Activated CD4-positive, alpha-beta T cell treated with anti-CD3 and anti-CD28 coated beads for 36 hours (primary cell): ENCODE measurements around the gene SV2C. TPM values are rescaled to one million over a fixed set of nuclear protein-coding genes. Genes with fewer than 3 reads are reported as not detected.

Experiments used
- ATAC-seq: fragments of 200-7000 bp; cut with Tn5 transposase; one replicate; pipeline ENCODE4 v1.10.0; 2021; ENCODE audit warnings: mild to moderate bottlenecking, moderate library complexity
- CTCF ChIA-PET: fragments of 350-600 bp; sonication (Branson Sonifier 250); formaldehyde crosslinking; loops from one replicate; lab custom pipeline; 2021; ENCODE audit warnings: antibody characterized with exemption; lab: Charles Lee
- POLR2A ChIA-PET: fragments of 350-600 bp; sonication (Branson Sonifier 250); formaldehyde crosslinking; loops from one replicate; lab custom pipeline; 2021; ENCODE audit warnings: antibody characterized with exemption, inconsistent platforms; lab: Charles Lee
- DNase-seq: peaks from one replicate; pipeline ENCODE4 v3.0.0-alpha.2; 2020
- H3K27ac Mint-ChIP-seq: one replicate; pipeline ENCODE4 v1.8.0; 2021; ENCODE audit warnings: mixed read lengths
- H3K27me3 Mint-ChIP-seq: one replicate; pipeline ENCODE4 v1.8.0; 2021; ENCODE audit warnings: mixed read lengths
- H3K36me3 Mint-ChIP-seq: one replicate; pipeline ENCODE4 v1.8.0; 2021; ENCODE audit warnings: low read depth, mixed read lengths
- H3K4me1 Mint-ChIP-seq: one replicate; pipeline ENCODE4 v1.8.0; 2021; ENCODE audit warnings: mixed read lengths
- H3K4me3 Mint-ChIP-seq: one replicate; pipeline ENCODE4 v1.8.0; 2021; ENCODE audit warnings: mild to moderate bottlenecking, moderate library complexity, mixed read lengths
- H3K9me3 Mint-ChIP-seq: one replicate; pipeline ENCODE4 v1.8.0; 2021; ENCODE audit warnings: low read depth, mixed read lengths
- intact Hi-C, 2 experiments: fragments of 100-400 bp; cut with DNase I in 1 of 2; cut with micrococcal nuclease in 1 of 2; formaldehyde crosslinking; loops; one replicate each; pipeline versions ENCODE4 v1.14.2 to v1.15.1; 2022 to 2024; cut with DNase I, micrococcal nuclease
- total RNA-seq, 2 experiments: library from RNA; stranded (reverse); gene quantifications; one replicate each; pipeline ENCODE4 v1.2.3, GENCODE V29; 2021

The SV2C gene
- total RNA-seq, 2 experiments from 2014 or later, result 0.02 TPM; not detected in 1

- H3K36me3 Mint-ChIP-seq, result no peaks in the 10 kb centered on the region
- peak; percentile 28 for DNase-seq
- POLR2A ChIA-PET, result no interaction called here
Measured at GRCh38 chr5:76180814-76181805, 97.9 kb downstream of the SV2C start.

GRCh38 chr5:76187386-76187785, 104.2 kb downstream of the SV2C start:
- CTCF ChIA-PET, result interaction anchor here (1.2 kb wide), 1 partner anchor 22 kb away, joined by 3 read pairs; no protein-coding TSS in a partner anchor
- H3K36me3 Mint-ChIP-seq, result no peaks in the 10 kb centered on the region
- no peak for ATAC-seq
- H3K27me3 Mint-ChIP-seq, result no peaks in the 10 kb centered on the region
- peaks cover 5% of the 10 kb centered on the region for H3K9me3 Mint-ChIP-seq
- H3K4me3 Mint-ChIP-seq, result no peak overlapping the region
- DNase-seq, result no peak
- no peaks in the 10 kb centered on the region for H3K4me1 Mint-ChIP-seq
- POLR2A ChIA-PET, result no interaction called here
- intact Hi-C loops, result loop anchor here (10.0 kb wide), 2 partner anchors 357 to 387 kb away; no protein-coding TSS in a partner anchor
- H3K27ac Mint-ChIP-seq, result no peak overlapping the region

More at GRCh38 chr5:76180814-76181805, 97.9 kb downstream of the SV2C start:
- CTCF ChIA-PET, result interaction anchor here (0.7 kb wide), 1 partner anchor 191 kb away, joined by 3 read pairs; no protein-coding TSS in a partner anchor
- ATAC-seq, result peak; percentile 82
- H3K9me3 Mint-ChIP-seq, result no peaks in the 10 kb centered on the region
- H3K4me1 Mint-ChIP-seq, result peaks cover 21% of the 10 kb centered on the region
- no peak overlapping the region for H3K27ac Mint-ChIP-seq
- intact Hi-C loops, result loop anchor here (10.0 kb wide), 2 partner anchors 364 to 394 kb away; no protein-coding TSS in a partner anchor
- no peak overlapping the region for H3K4me3 Mint-ChIP-seq
- no peaks in the 10 kb centered on the region for H3K27me3 Mint-ChIP-seq

GRCh38 chr5:76190356-76190755, 107.2 kb downstream of the SV2C start:
- ChIA-PET CTCF (no interaction called here), POLR2A (no interaction called here)
- Mint-ChIP-seq H3K27me3 (peaks cover 3% of the 10 kb centered on the region), H3K4me3 (no peak overlapping the region), H3K4me1 (no peaks in the 10 kb centered on the region), H3K27ac (no peak overlapping the region), H3K36me3 (no peaks in the 10 kb centered on the region), H3K9me3 (peaks cover 5% of the 10 kb centered on the region)
- intact Hi-C loops, result no loop called here
- ATAC-seq (no peak), DNase-seq (no peak)

GRCh38 chr5:76192837-76193236, 109.7 kb downstream of the SV2C start:
- CTCF ChIA-PET, result interaction anchor here (1.2 kb wide), 1 partner anchor 17 kb away, joined by 4 read pairs; no protein-coding TSS in a partner anchor
- Mint-ChIP-seq H3K9me3 (no peaks in the 10 kb centered on the region), H3K27ac (no peak overlapping the region), H3K27me3 (peaks cover 8% of the 10 kb centered on the region), H3K36me3 (no peaks in the 10 kb centered on the region), H3K4me3 (no peak overlapping the region), H3K4me1 (no peaks in the 10 kb centered on the region)
- intact Hi-C loops, result no loop called here
- ATAC-seq (no peak), DNase-seq (no peak)
- POLR2A ChIA-PET, result no interaction called here

GRCh38 chr5:76193635-76194034, 110.5 kb downstream of the SV2C start:
- Mint-ChIP-seq H3K27ac (no peak overlapping the region), H3K9me3 (no peaks in the 10 kb centered on the region), H3K4me3 (no peak overlapping the region), H3K27me3 (peaks cover 8% of the 10 kb centered on the region), H3K36me3 (no peaks in the 10 kb centered on the region), H3K4me1 (no peaks in the 10 kb centered on the region)
- intact Hi-C loops, result no loop called here
- ATAC-seq (no peak), DNase-seq (no peak)
- CTCF ChIA-PET, result interaction anchor here (1.2 kb wide), 1 partner anchor 18 kb away, joined by 4 read pairs; no protein-coding TSS in a partner anchor
- POLR2A ChIA-PET, result no interaction called here

- H3K9me3 Mint-ChIP-seq, result no peaks in the 10 kb centered on the region
- H3K27me3 Mint-ChIP-seq, result peaks cover 8% of the 10 kb centered on the region
- intact Hi-C loops, result no loop called here
- no peak overlapping the region for H3K4me3 Mint-ChIP-seq
- DNase-seq (no peak), ATAC-seq (no peak)
- ChIA-PET CTCF (no interaction called here), POLR2A (no interaction called here)
- no peaks in the 10 kb centered on the region for H3K36me3 Mint-ChIP-seq
- peaks cover 3% of the 10 kb centered on the region for H3K4me1 Mint-ChIP-seq
- no peak overlapping the region for H3K27ac Mint-ChIP-seq
Measured at GRCh38 chr5:76194340-76194739, 111.2 kb downstream of the SV2C start.

GRCh38 chr5:76196457-76196856, 113.3 kb downstream of the SV2C start:
- CTCF ChIA-PET, result interaction anchor here (1.8 to 2.6 kb wide), 2 partner anchors 21 to 60 kb away, joined by 4 to 12 read pairs; no protein-coding TSS in a partner anchor
- POLR2A ChIA-PET, result no interaction called here
- DNase-seq, result no peak
- peaks cover 10% of the 10 kb centered on the region for H3K4me1 Mint-ChIP-seq
- H3K36me3 Mint-ChIP-seq, result no peaks in the 10 kb centered on the region
- intact Hi-C loops, result no loop called here
- no peaks in the 10 kb centered on the region for H3K9me3 Mint-ChIP-seq
- peaks cover 8% of the 10 kb centered on the region for H3K27me3 Mint-ChIP-seq
- H3K4me3 Mint-ChIP-seq, result no peak overlapping the region
- ATAC-seq, result no peak
- H3K27ac Mint-ChIP-seq, result no peak overlapping the region

GRCh38 chr5:76196886-76197489, 113.8 kb downstream of the SV2C start:
- CTCF ChIA-PET, result interaction anchor here (1.8 to 2.6 kb wide), 2 partner anchors 21 to 60 kb away, joined by 4 to 12 read pairs; no protein-coding TSS in a partner anchor
- H3K9me3 Mint-ChIP-seq, result no peaks in the 10 kb centered on the region
- no peak overlapping the region for H3K27ac Mint-ChIP-seq
- POLR2A ChIA-PET, result no interaction called here
- no peak overlapping the region for H3K4me3 Mint-ChIP-seq
- ATAC-seq (no peak), DNase-seq (no peak)
- peaks cover 8% of the 10 kb centered on the region for H3K27me3 Mint-ChIP-seq
- intact Hi-C loops, result no loop called here
- no peaks in the 10 kb centered on the region for H3K36me3 Mint-ChIP-seq
- peaks cover 10% of the 10 kb centered on the region for H3K4me1 Mint-ChIP-seq

GRCh38 chr5:76197726-76198125, 114.5 kb downstream of the SV2C start:
- H3K36me3 Mint-ChIP-seq, result no peaks in the 10 kb centered on the region
- ATAC-seq (no peak), DNase-seq (no peak)
- POLR2A ChIA-PET, result no interaction called here
- H3K4me1 Mint-ChIP-seq, result peaks cover 10% of the 10 kb centered on the region
- CTCF ChIA-PET, result interaction anchor here (1.1 to 2.6 kb wide), 3 partner anchors 11 to 77 kb away, joined by 4 to 12 read pairs (median 5); no protein-coding TSS in a partner anchor
- no peaks in the 10 kb centered on the region for H3K9me3 Mint-ChIP-seq
- H3K27ac Mint-ChIP-seq, result no peak overlapping the region
- H3K4me3 Mint-ChIP-seq, result no peak overlapping the region
- H3K27me3 Mint-ChIP-seq, result peaks cover 8% of the 10 kb centered on the region
- intact Hi-C loops, result no loop called here

GRCh38 chr5:76199336-76200318, 116.4 kb downstream of the SV2C start:
- Mint-ChIP-seq H3K36me3 (no peaks in the 10 kb centered on the region), H3K9me3 (no peaks in the 10 kb centered on the region), H3K4me1 (peaks cover 10% of the 10 kb centered on the region), H3K27me3 (peaks cover 8% of the 10 kb centered on the region), H3K4me3 (no peak overlapping the region), H3K27ac (no peak overlapping the region)
- ChIA-PET POLR2A (interaction anchor here (0.5 to 0.9 kb wide), 2 partner anchors 25 to 591 kb away, joined by 3 read pairs; no protein-coding TSS in a partner anchor), CTCF (interaction anchor here (1.2 to 2.8 kb wide), 4 partner anchors 8 to 48 kb away, joined by 3 to 15 read pairs (median 4); no protein-coding TSS in a partner anchor)
- intact Hi-C loops, result no loop called here
- ATAC-seq (peak; percentile 58), DNase-seq (no peak)
